ENCODE results near the gene MRPS9.

DNA sequence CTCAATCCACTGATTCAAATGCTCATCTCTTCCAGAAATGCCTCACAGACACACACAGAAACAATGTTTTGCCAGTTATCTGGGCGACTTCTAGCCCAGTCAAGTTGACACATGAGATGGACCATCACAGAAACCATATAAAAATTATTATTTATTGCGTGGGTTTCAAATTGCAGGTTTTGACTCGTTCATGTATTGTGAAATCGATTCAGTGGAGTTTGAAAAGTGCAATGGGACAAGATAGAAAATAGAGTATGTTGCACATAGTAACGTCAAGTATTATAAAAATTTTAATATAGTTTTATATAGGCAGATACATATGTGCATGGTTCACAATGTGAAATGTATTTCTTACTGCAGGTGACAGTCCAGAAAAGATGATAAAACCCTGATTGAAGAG, 100.8 kb downstream of the MRPS9 start:
- TF ChIP-seq, protein P1, sequence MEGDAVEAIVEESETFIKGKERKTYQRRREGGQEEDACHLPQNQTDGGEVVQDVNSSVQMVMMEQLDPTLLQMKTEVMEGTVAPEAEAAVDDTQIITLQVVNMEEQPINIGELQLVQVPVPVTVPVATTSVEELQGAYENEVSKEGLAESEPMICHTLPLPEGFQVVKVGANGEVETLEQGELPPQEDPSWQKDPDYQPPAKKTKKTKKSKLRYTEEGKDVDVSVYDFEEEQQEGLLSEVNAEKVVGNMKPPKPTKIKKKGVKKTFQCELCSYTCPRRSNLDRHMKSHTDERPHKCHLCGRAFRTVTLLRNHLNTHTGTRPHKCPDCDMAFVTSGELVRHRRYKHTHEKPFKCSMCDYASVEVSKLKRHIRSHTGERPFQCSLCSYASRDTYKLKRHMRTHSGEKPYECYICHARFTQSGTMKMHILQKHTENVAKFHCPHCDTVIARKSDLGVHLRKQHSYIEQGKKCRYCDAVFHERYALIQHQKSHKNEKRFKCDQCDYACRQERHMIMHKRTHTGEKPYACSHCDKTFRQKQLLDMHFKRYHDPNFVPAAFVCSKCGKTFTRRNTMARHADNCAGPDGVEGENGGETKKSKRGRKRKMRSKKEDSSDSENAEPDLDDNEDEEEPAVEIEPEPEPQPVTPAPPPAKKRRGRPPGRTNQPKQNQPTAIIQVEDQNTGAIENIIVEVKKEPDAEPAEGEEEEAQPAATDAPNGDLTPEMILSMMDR (IDR thresholded peaks at IDR 0.05; ENCODE audit: low read length): no peak
- no peak for TF ChIP-seq EZH2 (IDR thresholded peaks at IDR 0.05; ENCODE audit: borderline replicate concordance, low read length)

Measured in OCI-LY1 (cell line).